ENCODE data around the gene GPC6.

Gene GPC6

GRCh38 chr13:93268327-93269028 lies 41.9 kb downstream of the GPC6 start:
- DNase-seq (ENCODE audit: low read depth), result no peak

GRCh38 chr13:93270769-93271742 lies 44.4 kb downstream of the GPC6 start:
- no peak for DNase-seq (ENCODE audit: low read depth)

- DNase-seq (ENCODE audit: low read depth), result no peak
These were observed 53.4 kb downstream of the GPC6 start for GRCh38 chr13:93279982-93280381.

- no peak for DNase-seq (ENCODE audit: low read depth)
These were observed 54.1 kb downstream of the GPC6 start for GRCh38 chr13:93280688-93281087.

- DNase-seq (ENCODE audit: low read depth), result no peak
These were observed 56.6 kb downstream of the GPC6 start for GRCh38 chr13:93283255-93283654.

GRCh38 chr13:93284064-93284463 lies 57.5 kb downstream of the GPC6 start:
- DNase-seq (ENCODE audit: low read depth), result no peak

- no peak for DNase-seq (ENCODE audit: low read depth)
These were observed 59.4 kb downstream of the GPC6 start for GRCh38 chr13:93286047-93286446.

GRCh38 chr13:93289053-93289452 lies 62.4 kb downstream of the GPC6 start:
- DNase-seq (ENCODE audit: low read depth), result no peak

- DNase-seq (ENCODE audit: low read depth), result no peak
These were observed 63.2 kb downstream of the GPC6 start for GRCh38 chr13:93289842-93290241.

GRCh38 chr13:93290503-93290902 lies 63.9 kb downstream of the GPC6 start:
- no peak for DNase-seq (ENCODE audit: low read depth)

- DNase-seq (ENCODE audit: low read depth), result no peak
These were observed 65.8 kb downstream of the GPC6 start for GRCh38 chr13:93292366-93292765.

GRCh38 chr13:93293710-93294109 lies 67.1 kb downstream of the GPC6 start:
- DNase-seq (ENCODE audit: low read depth), result no peak

- no peak for DNase-seq (ENCODE audit: low read depth)
These were observed 70.0 kb downstream of the GPC6 start for GRCh38 chr13:93296584-93296983.

- no peak for DNase-seq (ENCODE audit: low read depth)
These were observed 72.1 kb downstream of the GPC6 start for GRCh38 chr13:93298713-93299112.

- DNase-seq (ENCODE audit: low read depth), result no peak
These were observed 77.5 kb downstream of the GPC6 start for GRCh38 chr13:93304134-93304533.

- no peak for DNase-seq (ENCODE audit: low read depth)
These were observed 78.4 kb downstream of the GPC6 start for GRCh38 chr13:93304868-93305613.

GRCh38 chr13:93305886-93306285 lies 79.3 kb downstream of the GPC6 start:
- DNase-seq (ENCODE audit: low read depth), result no peak

- DNase-seq (ENCODE audit: low read depth), result no peak
These were observed 80.5 kb downstream of the GPC6 start for GRCh38 chr13:93307136-93307535.

- DNase-seq (ENCODE audit: low read depth), result no peak
These were observed 81.0 kb downstream of the GPC6 start for GRCh38 chr13:93307651-93308050.

GRCh38 chr13:93309886-93310523 lies 83.4 kb downstream of the GPC6 start:
- peak; percentile 34 for DNase-seq (ENCODE audit: low read depth)

GRCh38 chr13:93316841-93317240 lies 90.2 kb downstream of the GPC6 start:
- no peak for DNase-seq (ENCODE audit: low read depth)
